NCI-H2227 (cell line): ENCODE results near the gene DPPA5.
A peak's percentile ranks its signal among the peaks of the same experiment; 100 is the strongest.
"Not testable (repeated sequence)": the region's sequence is repeated elsewhere in the genome, so short reads cannot be mapped to it uniquely, and the experiment has no call there.

Source experiments
- DNase-seq: peaks from one replicate; lab custom pipeline; 2025; ENCODE audit not compliant: unreplicated experiment; lab: John Stamatoyannopoulos, UW

Gene DPPA5

GRCh38 chr6:73364549-73364948 is 10.5 kb upstream of the DPPA5 start:
- no peak for DNase-seq

DNA sequence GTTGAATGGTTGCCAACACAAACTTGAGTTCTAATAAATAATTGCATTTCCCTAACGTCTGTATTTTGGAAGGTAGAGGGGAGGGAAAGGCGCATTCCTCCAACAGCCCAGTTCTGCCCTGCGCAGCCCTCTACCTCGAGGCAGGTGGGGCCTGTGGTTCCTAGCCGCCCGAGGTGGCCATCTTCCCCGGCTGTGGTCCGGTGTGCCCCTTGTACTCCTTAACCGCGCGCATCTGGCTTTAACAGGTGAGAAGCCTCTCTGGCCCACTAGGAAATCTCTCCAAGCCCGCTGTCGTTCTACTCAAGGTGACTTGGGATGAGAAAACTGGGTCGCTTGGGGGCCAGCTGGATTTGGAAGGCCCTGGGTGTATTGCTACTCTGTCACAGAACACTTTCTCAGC is 10.0 kb upstream of the DPPA5 start:
- DNase-seq, result no peak

GRCh38 chr6:73363537-73363875 is 9.4 kb upstream of the DPPA5 start:
- no peak for DNase-seq

DNA sequence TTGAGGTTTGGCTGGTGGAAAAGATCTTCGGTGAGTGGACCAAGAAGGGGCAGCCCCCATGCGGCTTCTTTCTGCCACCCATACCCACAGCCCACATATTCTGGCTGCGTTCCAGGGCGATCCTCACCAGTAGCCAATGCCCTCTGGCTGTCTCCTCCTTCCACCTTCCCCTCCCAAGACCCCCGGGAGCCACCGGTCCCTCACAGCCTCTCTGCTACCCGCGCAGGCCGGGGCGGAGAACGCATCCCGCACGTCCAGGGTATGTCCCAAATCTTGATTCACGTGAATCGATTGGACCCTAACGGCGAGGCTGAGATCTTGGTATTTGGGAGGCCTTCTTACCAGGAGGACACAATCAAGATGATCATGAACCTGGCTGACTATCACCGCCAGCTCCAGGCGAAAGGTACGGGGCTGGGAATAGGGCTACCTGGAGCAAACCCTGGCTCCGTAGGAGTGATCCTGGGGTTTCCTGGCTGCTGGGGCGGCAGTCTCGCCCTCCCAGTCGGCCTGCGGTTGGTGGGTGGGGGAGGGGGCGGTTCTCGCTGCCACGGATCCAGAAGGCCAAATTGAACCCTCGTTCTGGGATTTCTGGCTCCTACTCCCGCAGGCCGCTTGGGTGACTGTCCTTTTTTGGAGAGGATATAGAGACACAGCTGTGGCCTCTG is 8.9 kb upstream of the DPPA5 start:
- DNase-seq, result no peak

GRCh38 chr6:73362358-73362757 is 8.3 kb upstream of the DPPA5 start, which contains the start of gene KHDC3L:
TSS of gene KHDC3L (plus strand) at chr6:73362658. CDS start at chr6:73362730, 72 bp downstream.
- no peak for DNase-seq

DNA sequence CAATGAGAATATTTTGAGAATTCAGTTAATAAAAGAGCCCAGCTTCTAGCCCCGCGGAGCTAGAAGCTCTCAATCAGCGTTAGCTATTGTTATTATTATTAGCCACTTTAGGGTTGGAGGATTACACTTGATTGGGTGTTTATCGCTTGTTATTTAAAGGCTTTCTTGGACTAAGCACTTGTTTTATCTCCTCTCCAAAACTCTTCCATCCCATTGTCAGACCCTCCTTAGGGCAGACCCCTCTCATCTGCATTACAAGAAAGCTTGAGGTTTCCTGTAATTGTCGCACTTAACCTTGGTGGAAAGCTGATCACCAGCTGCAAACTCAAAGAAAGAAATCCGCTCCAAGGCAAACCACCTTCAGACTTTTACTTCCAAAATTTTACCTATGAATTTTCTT is 4.8 kb downstream of the DPPA5 start:
- no peak for DNase-seq

GRCh38 chr6:73348550-73349204 is 5.4 kb downstream of the DPPA5 start:
- no peak for DNase-seq

GRCh38 chr6:73343164-73343563 is 10.9 kb downstream of the DPPA5 start:
- DNase-seq, result no peak

DNA sequence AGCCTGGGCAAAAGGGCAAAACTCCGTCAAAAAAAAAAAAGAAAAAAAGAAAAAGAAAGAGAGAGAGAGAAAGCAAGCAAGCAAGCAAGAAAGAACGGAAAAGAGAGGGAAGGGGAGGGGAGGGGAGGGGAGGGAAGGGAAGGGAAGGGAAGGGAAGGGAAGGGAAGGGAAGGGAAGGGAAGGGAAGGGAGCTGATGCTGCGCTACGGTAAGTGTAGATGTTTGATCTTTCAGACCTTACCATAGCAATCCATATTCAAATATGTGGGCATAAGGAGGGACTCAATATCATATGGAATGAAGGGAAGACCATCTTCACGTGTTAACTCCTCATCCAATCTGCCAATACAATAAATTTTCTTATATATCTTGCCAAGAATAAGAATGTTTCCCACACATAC is 11.9 kb downstream of the DPPA5 start:
- DNase-seq, result no peak

DNA sequence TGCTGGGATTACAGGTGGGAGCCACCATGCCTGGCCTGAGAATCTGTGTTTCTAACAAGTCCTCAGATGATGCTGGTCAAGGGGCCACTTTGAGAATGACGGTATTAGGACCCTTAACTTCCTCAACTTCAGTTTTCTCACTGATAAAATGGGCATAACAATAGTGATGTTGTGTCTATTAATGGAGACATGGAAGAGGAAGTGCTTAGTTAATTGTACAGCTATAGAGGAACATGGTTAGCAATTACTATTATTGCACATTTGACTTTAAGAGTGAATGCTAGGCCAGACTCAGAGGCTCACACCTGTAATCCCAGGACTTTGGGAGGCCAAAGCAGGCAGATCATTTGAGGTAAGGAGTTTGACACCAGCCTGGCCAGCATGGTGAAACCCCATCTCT is 12.7 kb downstream of the DPPA5 start:
- DNase-seq, result no peak

DNA sequence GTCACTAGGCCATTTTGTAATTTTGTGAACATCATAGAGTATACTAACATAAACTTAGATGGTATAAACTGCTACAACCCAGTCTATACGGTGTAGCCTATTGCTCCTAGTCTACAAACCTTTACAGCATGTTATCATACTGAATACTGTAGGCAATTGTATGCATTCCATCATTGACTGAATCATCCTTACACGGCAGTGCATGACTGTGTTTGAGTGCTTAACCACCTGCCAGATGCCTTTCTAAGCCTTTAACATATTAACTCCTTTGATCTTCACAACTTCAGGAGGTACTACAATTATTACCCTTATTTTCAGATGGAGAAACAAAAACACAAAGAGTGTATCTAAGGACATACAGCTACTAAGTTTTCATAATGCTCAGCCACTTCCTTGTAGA is 14.0 kb downstream of the DPPA5 start:
- no peak for DNase-seq

DNA sequence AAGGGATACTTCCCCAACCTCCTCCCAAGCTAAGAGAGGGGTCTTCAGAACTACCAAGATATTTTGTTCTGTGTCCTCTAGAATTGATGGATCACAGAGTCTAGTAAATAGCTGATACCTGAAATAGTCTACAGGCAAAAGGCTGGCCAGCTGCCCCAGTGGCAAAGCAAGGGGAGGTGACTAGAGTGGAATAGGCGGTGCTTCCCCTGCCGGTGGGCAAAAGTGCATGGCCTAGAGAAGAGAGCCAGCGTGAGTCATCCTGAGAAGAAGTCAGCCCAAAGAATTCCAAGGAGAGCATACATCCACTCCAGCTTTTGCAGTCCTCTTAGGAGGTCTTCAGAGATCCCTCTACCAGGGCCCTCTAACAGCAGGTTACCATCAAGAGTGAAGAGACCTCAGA is 14.7 kb downstream of the DPPA5 start:
- DNase-seq, result peak; percentile 4

DNA sequence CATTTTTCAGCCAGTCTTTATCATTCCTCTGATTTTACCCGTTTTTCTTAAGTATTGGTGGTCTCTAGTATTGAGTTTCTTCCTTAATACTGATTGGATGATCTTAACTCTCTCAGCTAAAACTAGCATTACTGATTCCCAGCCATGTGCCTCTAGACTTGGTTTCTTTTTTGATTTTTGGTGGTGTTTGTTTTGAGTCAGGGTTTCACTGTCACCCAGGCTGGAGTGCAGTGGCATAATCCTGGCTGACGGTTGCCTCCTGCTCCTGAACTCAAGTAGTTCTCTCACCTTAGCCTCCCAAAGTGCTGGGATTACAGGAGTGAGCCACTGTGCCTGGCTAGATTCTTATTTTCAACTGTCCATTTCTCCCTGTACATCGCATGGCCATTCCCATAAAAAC is 24.9 kb downstream of the DPPA5 start:
- DNase-seq, result no peak

- DNase-seq, result no peak
Observed at GRCh38 chr6:73328790-73329189, 25.3 kb downstream of the DPPA5 start.

GRCh38 chr6:73325656-73326055 is 28.4 kb downstream of the DPPA5 start:
- no peak for DNase-seq

DNA sequence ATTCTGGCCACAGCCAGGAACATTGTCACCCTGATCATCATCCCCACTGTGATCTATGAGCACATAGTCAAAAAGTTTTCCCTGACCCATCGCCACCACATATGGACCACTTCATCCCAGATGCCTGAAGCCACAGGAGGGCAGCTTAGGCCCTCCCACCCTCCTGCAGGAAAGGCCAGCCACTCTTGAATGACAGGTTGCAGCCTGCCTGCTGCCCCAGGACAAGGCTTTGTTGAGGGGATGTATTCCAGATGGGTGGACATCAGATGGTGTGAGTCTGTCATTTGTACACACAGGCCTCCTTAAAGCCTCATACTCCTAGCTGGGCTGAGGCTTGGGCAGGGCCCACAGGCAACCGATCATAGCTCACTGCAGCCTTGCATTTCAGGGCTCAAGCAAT is 30.8 kb downstream of the DPPA5 start:
- no peak for DNase-seq

GRCh38 chr6:73314577-73315492 is 39.2 kb downstream of the DPPA5 start:
- no peak for DNase-seq

GRCh38 chr6:73310503-73310845 is 43.6 kb downstream of the DPPA5 start:
- not testable (repeated sequence) for DNase-seq

DNA sequence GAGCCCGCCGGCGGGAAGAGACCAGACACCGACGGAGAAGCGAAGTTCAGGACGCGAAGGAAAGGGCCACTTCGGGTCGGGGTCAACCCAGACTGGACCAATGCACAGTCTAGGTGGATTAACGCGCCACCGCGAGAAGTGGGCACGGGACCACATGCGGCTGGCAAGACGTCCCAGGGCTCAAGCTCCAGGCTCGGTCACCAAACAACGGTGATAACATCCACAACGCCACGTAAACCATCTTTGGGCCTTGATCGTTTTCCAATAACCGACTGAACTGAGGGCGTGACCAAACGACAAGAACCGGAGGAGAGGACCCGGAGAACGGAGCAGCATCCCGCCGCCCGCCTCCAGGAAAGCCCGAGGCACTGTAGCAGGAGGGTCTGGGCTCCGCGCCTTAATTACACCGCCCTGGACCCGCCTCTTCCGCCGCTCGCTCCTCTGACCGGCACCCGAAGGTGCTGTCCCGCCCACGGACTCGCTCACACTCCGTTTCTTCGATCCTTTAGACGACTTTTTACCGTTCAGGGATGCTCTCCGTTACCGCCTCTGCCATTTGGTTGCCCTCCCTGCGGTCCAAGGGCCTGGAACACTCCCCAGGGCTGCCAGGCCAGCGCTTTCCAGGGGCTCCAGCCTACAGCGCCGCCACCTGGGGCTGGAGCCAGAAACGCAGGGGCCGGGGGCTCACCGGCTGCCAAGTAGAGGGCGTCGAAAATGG is 44.1 kb downstream of the DPPA5 start:
- DNase-seq, result peak; percentile 74

- no peak for DNase-seq
Observed at GRCh38 chr6:73309535-73309784, 44.6 kb downstream of the DPPA5 start.

- peak; percentile 52 for DNase-seq
Observed at GRCh38 chr6:73308712-73309534, 45.2 kb downstream of the DPPA5 start.
